PC-3 (cell line): ENCODE data around the gene RND3.
A peak's percentile ranks its signal among the peaks of the same experiment; 100 is the strongest.

Experiments
- CTCF ChIP-seq: fragments of 300-600 bp; sonication (generic); conservative IDR thresholded peaks from 2 replicates; pipeline ENCODE4 v1.5.1; 2017; ENCODE audit warnings: antibody characterized with exemption, low read depth, mild to moderate bottlenecking, low read length
- EZH2 ChIP-seq: fragments of 300-600 bp; sonication (generic); IDR thresholded peaks from one replicate; pipeline ENCODE4 v1.6.1; 2017; ENCODE audit warnings: antibody characterized with exemption, mild to moderate bottlenecking, low read length; ENCODE audit not compliant: unreplicated experiment
- EZH2phosphoT487 ChIP-seq: fragments of 300-600 bp; sonication (generic); IDR thresholded peaks from 2 replicates; pipeline ENCODE4 v1.6.1; 2018; ENCODE audit warnings: mild to moderate bottlenecking, antibody characterized with exemption, low read length, borderline replicate concordance

- TF ChIP-seq CTCF: peak; percentile 93
- no peak for TF ChIP-seq EZH2phosphoT487
- no peak for TF ChIP-seq EZH2
Observed at GRCh38 chr2:150487537-150488429, at the start of gene RND3.
